Measurements from ENCODE around the gene RBM7. TPM values are rescaled to one million over a fixed set of nuclear protein-coding genes. Genes with fewer than 3 reads are reported as not detected.

The RBM7 gene
- polyA plus RNA-seq, 1 donor (not counting 4 experiments of a cell fraction or from before 2014, with no cell fraction given), result 38.2 TPM

DNA sequence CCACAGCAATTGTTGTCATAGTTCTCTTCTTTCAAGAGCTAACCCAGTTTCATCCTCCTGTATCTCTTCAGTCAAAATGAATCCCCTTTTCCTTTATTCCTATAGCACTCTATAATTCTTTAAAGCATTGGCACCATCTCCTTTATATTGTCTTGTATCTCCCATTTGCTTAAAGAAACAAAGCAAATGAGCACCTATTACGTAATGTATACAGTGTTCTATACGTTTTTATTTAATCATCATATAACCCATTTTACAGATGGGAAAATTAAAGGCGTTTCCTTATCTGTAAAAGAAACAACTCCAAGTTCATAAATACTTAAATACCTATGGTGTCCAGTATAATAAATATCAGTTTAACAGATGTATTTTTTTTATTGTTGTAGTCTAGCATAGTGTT lies 32.4 kb downstream of the RBM7 start:
- H3K36me3 ChIP-seq (ENCODE audit: control insufficient read depth in 2 of 2, extremely low read depth in 1 of 2, insufficient read depth in 2 of 2, low read length in 2 of 2), result no peaks in the 10 kb centered on the region
- peaks cover 4% of the 10 kb centered on the region for H3K4me1 ChIP-seq (ENCODE audit: control insufficient read depth, extremely low read depth, insufficient read depth, low read length)
- no peak overlapping the region for H3K4me3 ChIP-seq (ENCODE audit: control insufficient read depth in 2 of 3, extremely low read depth in 1 of 3, insufficient read depth in 2 of 3, low read depth in 1 of 3, low read length in 3 of 3)
- no peak overlapping the region for H3K9ac ChIP-seq (ENCODE audit: control insufficient read depth, extremely low read depth, insufficient read depth, low read length)
- no peak overlapping the region for H3K4me2 ChIP-seq (ENCODE audit: control insufficient read depth, extremely low read depth, insufficient read depth, low read depth, low read length)
- no peak for FAIRE-seq
- H2AFZ ChIP-seq (ENCODE audit: control insufficient read depth, low read length), result no peak overlapping the region
- H3K27me3 ChIP-seq (ENCODE audit: control insufficient read depth, extremely low read depth, insufficient read depth, low read length), result no peaks in the 10 kb centered on the region
- TF ChIP-seq EZH2 (IDR thresholded peaks at IDR 0.05; ENCODE audit: low read length), result no peak
- TF ChIP-seq, protein P1, sequence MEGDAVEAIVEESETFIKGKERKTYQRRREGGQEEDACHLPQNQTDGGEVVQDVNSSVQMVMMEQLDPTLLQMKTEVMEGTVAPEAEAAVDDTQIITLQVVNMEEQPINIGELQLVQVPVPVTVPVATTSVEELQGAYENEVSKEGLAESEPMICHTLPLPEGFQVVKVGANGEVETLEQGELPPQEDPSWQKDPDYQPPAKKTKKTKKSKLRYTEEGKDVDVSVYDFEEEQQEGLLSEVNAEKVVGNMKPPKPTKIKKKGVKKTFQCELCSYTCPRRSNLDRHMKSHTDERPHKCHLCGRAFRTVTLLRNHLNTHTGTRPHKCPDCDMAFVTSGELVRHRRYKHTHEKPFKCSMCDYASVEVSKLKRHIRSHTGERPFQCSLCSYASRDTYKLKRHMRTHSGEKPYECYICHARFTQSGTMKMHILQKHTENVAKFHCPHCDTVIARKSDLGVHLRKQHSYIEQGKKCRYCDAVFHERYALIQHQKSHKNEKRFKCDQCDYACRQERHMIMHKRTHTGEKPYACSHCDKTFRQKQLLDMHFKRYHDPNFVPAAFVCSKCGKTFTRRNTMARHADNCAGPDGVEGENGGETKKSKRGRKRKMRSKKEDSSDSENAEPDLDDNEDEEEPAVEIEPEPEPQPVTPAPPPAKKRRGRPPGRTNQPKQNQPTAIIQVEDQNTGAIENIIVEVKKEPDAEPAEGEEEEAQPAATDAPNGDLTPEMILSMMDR (optimal IDR thresholded peaks at IDR 0.05 in 1 of 3, IDR thresholded peaks at IDR 0.05 in 1 of 3, conservative IDR thresholded peaks at IDR 0.05 in 1 of 3; ENCODE audit: extremely low read depth in 1 of 3, insufficient read depth in 2 of 3, low read length in 3 of 3), result no peak
- no peak overlapping the region for H3K27ac ChIP-seq (ENCODE audit: control insufficient read depth, insufficient read depth, low read length)
- dilution Hi-C loops (cut with MboI; ENCODE audit: extremely low pct_ligation_motif_present, low sequenced_read_pairs), result no loop called here
- H3K9me1 ChIP-seq (ENCODE audit: control insufficient read depth, extremely low read depth, insufficient read depth, low read length), result no peaks in the 10 kb centered on the region
- DNase-seq (ENCODE audit: low read depth, low spot score), result no peak
- no peaks in the 10 kb centered on the region for H3K9me3 ChIP-seq (ENCODE audit: control insufficient read depth, low read depth, low read length)
- no peaks in the 10 kb centered on the region for H4K20me1 ChIP-seq (ENCODE audit: control insufficient read depth, extremely low read depth, insufficient read depth, low read length)
- H3K79me2 ChIP-seq (ENCODE audit: control insufficient read depth, insufficient read depth, low read length), result no peaks in the 10 kb centered on the region

DNA sequence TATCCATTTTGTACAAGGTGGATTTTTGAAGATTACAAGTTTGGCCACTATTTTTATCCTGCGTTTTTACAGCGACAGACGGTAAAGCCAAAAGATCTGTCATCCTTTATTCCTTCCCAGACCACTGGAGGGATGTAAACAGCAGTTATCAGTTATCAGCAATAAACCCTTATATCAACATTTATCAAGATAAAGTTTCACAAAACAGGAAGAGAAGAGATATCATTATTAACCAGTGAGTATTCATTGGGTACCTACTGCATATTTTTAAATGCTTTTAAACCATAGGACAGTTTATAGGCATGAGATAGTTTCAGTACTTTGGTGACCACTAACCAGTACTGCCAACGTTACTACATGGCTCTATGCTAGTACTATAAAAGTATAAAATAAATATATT lies 32.9 kb downstream of the RBM7 start:
- Histone ChIP-seq H3K36me3 (ENCODE audit: control insufficient read depth in 2 of 2, extremely low read depth in 1 of 2, insufficient read depth in 2 of 2, low read length in 2 of 2) (no peaks in the 10 kb centered on the region), H3K9me1 (ENCODE audit: control insufficient read depth, extremely low read depth, insufficient read depth, low read length) (no peaks in the 10 kb centered on the region), H2AFZ (ENCODE audit: control insufficient read depth, low read length) (no peak overlapping the region), H3K9me3 (ENCODE audit: control insufficient read depth, low read depth, low read length) (no peaks in the 10 kb centered on the region), H3K79me2 (ENCODE audit: control insufficient read depth, insufficient read depth, low read length) (no peaks in the 10 kb centered on the region), H3K27ac (ENCODE audit: control insufficient read depth, insufficient read depth, low read length) (no peak overlapping the region), H3K4me3 (ENCODE audit: control insufficient read depth in 2 of 3, extremely low read depth in 1 of 3, insufficient read depth in 2 of 3, low read depth in 1 of 3, low read length in 3 of 3) (no peak overlapping the region), H3K4me2 (ENCODE audit: control insufficient read depth, extremely low read depth, insufficient read depth, low read depth, low read length) (no peak overlapping the region), H3K9ac (ENCODE audit: control insufficient read depth, extremely low read depth, insufficient read depth, low read length) (no peak overlapping the region), H4K20me1 (ENCODE audit: control insufficient read depth, extremely low read depth, insufficient read depth, low read length) (no peaks in the 10 kb centered on the region), H3K4me1 (ENCODE audit: control insufficient read depth, extremely low read depth, insufficient read depth, low read length) (peaks cover 8% of the 10 kb centered on the region), H3K27me3 (ENCODE audit: control insufficient read depth, extremely low read depth, insufficient read depth, low read length) (no peaks in the 10 kb centered on the region)
- DNase-seq (ENCODE audit: low read depth, low spot score) (no peak), FAIRE-seq (no peak)
- dilution Hi-C loops (cut with MboI; ENCODE audit: extremely low pct_ligation_motif_present, low sequenced_read_pairs), result no loop called here
- TF ChIP-seq, protein P1 (optimal IDR thresholded peaks at IDR 0.05 in 1 of 3, IDR thresholded peaks at IDR 0.05 in 1 of 3, conservative IDR thresholded peaks at IDR 0.05 in 1 of 3; ENCODE audit: extremely low read depth in 1 of 3, insufficient read depth in 2 of 3, low read length in 3 of 3), result no peak
- TF ChIP-seq EZH2 (IDR thresholded peaks at IDR 0.05; ENCODE audit: low read length), result no peak
